ENCODE results near the gene GLDC. TPM values are rescaled to one million over a fixed set of nuclear protein-coding genes. Genes with fewer than 3 reads are reported as not detected.

The GLDC gene
- total RNA-seq, 1 experiment from 2014 or later: 145 TPM

GRCh38 chr9:6590334-6590733 lies 55.2 kb downstream of the GLDC start (continued):
- TF ChIP-seq ZNF532 (CRISPR knock-in tag; IDR thresholded peaks at IDR 0.05; ENCODE audit: borderline replicate concordance): no peak
- TF ChIP-seq USF2 (CRISPR knock-in tag; IDR thresholded peaks at IDR 0.05): no peak
- no peak for TF ChIP-seq FOXK1 (CRISPR knock-in tag; IDR thresholded peaks at IDR 0.05)
- no peak for TF ChIP-seq HMGA2 (CRISPR knock-in tag; IDR thresholded peaks at IDR 0.05)
- TF ChIP-seq ZNF396 (CRISPR knock-in tag; IDR thresholded peaks at IDR 0.05; ENCODE audit: borderline replicate concordance): no peak
- TF ChIP-seq SMAD3 (CRISPR knock-in tag; IDR thresholded peaks at IDR 0.05; ENCODE audit: borderline replicate concordance): no peak

GRCh38 chr9:6584881-6585597 lies 60.5 kb downstream of the GLDC start:
- CTCF ChIA-PET: interaction anchor here (0.6 to 1.0 kb wide), 6 partner anchors 9 to 241 kb away, joined by 3 to 4 read pairs (median 3); no protein-coding TSS in a partner anchor
- H3K27me3 Mint-ChIP-seq (ENCODE audit: low read depth): no peaks in the 10 kb centered on the region
- H3K4me3 Mint-ChIP-seq: no peak overlapping the region
- POLR2A ChIA-PET: no interaction called here
- no peak overlapping the region for H3K27ac Mint-ChIP-seq
- H3K9me3 Mint-ChIP-seq: no peaks in the 10 kb centered on the region
- H3K4me1 Mint-ChIP-seq: no peaks in the 10 kb centered on the region
- ATAC-seq (no peak), DNase-seq (ENCODE audit: low spot score) (no peak)
- peaks cover 71% of the 10 kb centered on the region for H3K36me3 Mint-ChIP-seq
- TF ChIP-seq ZNF425 (CRISPR knock-in tag; conservative IDR thresholded peaks at IDR 0.05) (no peak), HMGXB4 (CRISPR knock-in tag; IDR thresholded peaks at IDR 0.05) (no peak), CTCF (IDR thresholded peaks at IDR 0.05) (no peak), ZNF671 (CRISPR knock-in tag; IDR thresholded peaks at IDR 0.05) (no peak), ZNF532 (CRISPR knock-in tag; IDR thresholded peaks at IDR 0.05; ENCODE audit: borderline replicate concordance) (no peak), CREB1 (CRISPR knock-in tag; IDR thresholded peaks at IDR 0.05) (no peak), ESRRA (CRISPR knock-in tag; IDR thresholded peaks at IDR 0.05; ENCODE audit: borderline replicate concordance) (no peak), TEAD1 (CRISPR knock-in tag; IDR thresholded peaks at IDR 0.05) (no peak), ZNF423 (CRISPR knock-in tag; IDR thresholded peaks at IDR 0.05) (no peak), GTF2I (CRISPR knock-in tag; conservative IDR thresholded peaks at IDR 0.05) (no peak), ZBTB21 (CRISPR knock-in tag; IDR thresholded peaks at IDR 0.05; ENCODE audit: borderline replicate concordance) (no peak), FOXP4 (CRISPR knock-in tag; IDR thresholded peaks at IDR 0.05) (no peak), KAT7 (CRISPR knock-in tag; IDR thresholded peaks at IDR 0.05; ENCODE audit: borderline replicate concordance) (no peak)

Measured in WTC11 (cell line).